Measurements from ENCODE around the gene HCST.

Gene HCST

DNA sequence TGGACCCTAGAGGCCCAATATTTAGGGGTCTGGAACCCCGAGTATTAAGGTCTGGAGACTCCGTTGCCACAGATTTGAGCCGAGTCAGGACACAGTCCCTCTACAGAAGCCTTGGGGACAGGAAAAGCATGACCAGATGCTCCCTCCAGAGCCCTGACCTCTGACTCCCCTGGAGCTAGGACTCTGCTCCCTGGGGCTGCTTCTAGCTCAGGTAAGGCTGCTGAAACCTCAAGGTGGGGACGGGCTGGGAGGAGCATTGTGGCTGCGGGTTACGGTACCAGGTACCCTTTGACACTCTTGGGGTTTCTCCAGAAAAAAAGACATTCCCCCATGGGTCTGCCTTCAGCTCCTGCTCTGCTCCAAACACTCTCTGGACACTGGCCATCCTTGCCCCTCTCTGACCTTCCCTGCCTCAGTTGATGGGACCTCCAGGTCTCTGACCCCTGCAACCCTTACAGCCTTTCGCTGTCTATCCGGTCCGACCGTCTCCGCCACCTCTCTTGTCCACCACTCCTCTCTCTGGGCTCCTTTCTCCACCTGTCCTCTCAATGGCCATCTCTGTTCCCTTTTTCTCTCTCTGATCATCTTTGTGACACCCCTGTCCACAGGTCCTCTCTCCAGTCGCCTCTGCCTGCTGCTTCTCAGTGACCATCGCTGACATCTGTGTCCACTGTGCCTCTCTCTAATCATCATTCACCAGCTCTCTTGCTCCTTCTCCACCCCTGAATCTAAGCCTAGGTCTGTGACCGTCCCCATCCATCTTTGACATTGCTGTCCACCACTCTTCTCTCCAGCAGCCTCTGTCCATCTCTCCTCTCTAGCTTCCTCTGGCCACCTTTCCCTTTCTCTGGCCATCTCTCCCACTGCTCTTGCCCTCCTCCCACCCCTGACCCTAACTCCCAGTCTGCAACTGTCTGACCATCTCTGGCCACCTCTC is 35.3 kb downstream of the HCST start:
- no peak for DNase-seq (ENCODE audit: low spot score)

DNA sequence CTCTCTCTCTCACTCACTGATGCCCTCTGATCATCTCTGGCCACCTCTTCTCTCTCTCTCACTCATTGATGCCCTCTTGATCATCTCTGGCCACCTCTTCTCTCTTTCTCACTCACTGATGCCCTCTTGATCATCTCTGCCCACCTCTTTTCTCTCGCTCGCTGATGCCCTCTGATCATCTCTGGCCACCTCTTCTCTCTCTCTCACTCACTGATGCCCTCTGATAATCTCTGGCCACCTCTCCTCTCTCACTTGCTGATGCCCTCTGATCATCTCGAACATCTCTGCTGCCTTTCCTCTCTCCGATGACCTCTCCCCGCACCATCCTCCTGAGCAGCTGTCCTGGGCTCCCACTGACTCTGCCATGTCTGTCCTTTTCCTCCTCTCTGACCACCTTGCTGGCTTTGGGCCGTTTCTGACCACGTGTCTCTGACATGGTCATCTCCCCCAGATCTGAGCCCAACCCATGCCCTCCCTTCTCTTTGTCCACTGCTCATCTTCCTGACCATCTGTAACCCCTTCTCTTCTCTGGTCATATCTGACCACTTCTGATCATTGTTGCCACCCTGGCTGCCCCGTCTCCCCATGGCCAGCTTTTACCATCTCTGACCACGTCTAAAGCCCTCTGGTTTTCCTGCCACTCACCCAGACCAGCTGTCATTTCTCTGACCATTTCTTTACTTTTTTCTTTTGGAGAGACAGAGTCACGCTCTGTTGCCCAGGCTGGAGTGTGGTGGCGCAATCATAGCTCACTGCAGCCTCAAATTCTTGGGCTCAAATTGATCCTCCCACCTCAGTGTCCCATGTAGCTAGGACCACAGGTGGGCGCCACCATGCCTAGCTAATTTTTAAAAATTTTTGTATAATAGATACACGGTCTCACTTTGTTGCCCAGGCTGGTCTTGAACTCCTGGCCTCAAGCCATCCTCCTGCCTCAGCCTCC is 36.2 kb downstream of the HCST start:
- DNase-seq (ENCODE audit: low spot score) = no peak

GRCh38 chr19:35939307-35940077 is 37.2 kb downstream of the HCST start:
- no peak for DNase-seq (ENCODE audit: low spot score)

GRCh38 chr19:35940078-35940775 is 37.9 kb downstream of the HCST start:
- no peak for DNase-seq (ENCODE audit: low spot score)

GRCh38 chr19:35940839-35941238 is 38.5 kb downstream of the HCST start:
- DNase-seq (ENCODE audit: low spot score) = no peak

DNA sequence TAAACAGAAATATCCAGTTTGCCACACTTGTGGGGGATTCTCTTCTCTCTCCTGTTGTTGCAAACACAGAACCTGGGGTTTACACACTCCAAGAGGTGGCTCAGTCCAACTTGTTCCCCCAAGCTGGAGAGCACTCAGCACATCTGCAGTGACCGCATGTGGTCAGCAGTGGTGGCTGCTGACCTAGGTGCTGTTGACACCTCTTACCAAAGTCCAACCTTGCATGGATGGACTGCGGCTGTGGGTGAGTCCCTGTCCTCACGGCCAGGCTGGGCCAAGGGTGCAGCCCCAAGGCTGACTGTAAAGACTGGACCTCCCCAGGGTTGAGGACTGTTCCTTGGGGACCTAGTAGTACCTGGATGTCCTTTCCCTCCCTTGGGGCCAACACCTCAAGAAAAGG is 39.9 kb downstream of the HCST start:
- no peak for DNase-seq (ENCODE audit: low spot score)

- no peak for DNase-seq (ENCODE audit: low spot score)
These were observed 41.3 kb downstream of the HCST start for GRCh38 chr19:35943321-35944301.

- no peak for DNase-seq (ENCODE audit: low spot score)
These were observed 42.2 kb downstream of the HCST start for GRCh38 chr19:35944556-35944955.

- DNase-seq (ENCODE audit: low spot score) = no peak
These were observed 42.9 kb downstream of the HCST start for GRCh38 chr19:35945121-35945790.

- no peak for DNase-seq (ENCODE audit: low spot score)
These were observed 43.9 kb downstream of the HCST start for GRCh38 chr19:35946203-35946602.

- DNase-seq (ENCODE audit: low spot score) = no peak
These were observed 46.8 kb downstream of the HCST start for GRCh38 chr19:35949131-35949530.
